Mesenchymal stem cell (in vitro differentiated cells and primary cell): Measurements from ENCODE around the gene ZNF699.

ENCODE experiments used
- DNase-seq: peaks from one replicate; pipeline ENCODE4 v3.0.0-alpha.2; 2013
- H2AFZ ChIP-seq: one replicate; pipeline ENCODE4 v1.6.1; 2013; ENCODE audit warnings: low read depth, mild to moderate bottlenecking, control low read depth, inconsistent platforms, low read length, moderate library complexity
- H2AK5ac ChIP-seq: 2 replicates; pipeline ENCODE4 v1.6.1; 2013; ENCODE audit warnings: low read length, moderate library complexity, mild to moderate bottlenecking, inconsistent platforms; ENCODE audit not compliant: severe bottlenecking
- H2BK120ac ChIP-seq: one replicate; pipeline ENCODE4 v1.6.1; 2013; ENCODE audit warnings: low read depth, mild to moderate bottlenecking, inconsistent platforms, low read length, moderate library complexity
- H2BK12ac ChIP-seq, 2 experiments: one replicate each; pipeline ENCODE4 v1.6.1; 2013; ENCODE audit warnings: inconsistent platforms in 2 of 2, low read length in 2 of 2, mild to moderate bottlenecking in 2 of 2, moderate library complexity in 2 of 2, control low read depth in 1 of 2
- H2BK15ac ChIP-seq: one replicate; pipeline ENCODE4 v1.6.1; 2013; ENCODE audit warnings: mild to moderate bottlenecking, low read depth, inconsistent platforms; ENCODE audit not compliant: poor library complexity, severe bottlenecking
- H2BK5ac ChIP-seq: 2 replicates; pipeline ENCODE4 v1.6.1; 2013; ENCODE audit warnings: low read depth, mild to moderate bottlenecking, low read length, control low read depth, inconsistent platforms; ENCODE audit not compliant: poor library complexity, severe bottlenecking
- H3K14ac ChIP-seq, 2 experiments: one replicate each; pipeline ENCODE4 v1.6.1; 2013; ENCODE audit warnings: inconsistent platforms in 2 of 2, low read length in 2 of 2, control low read depth in 1 of 2, mild to moderate bottlenecking in 1 of 2, moderate library complexity in 1 of 2
- H3K18ac ChIP-seq, 2 experiments: one replicate each; pipeline ENCODE4 v1.6.1; 2013; ENCODE audit warnings: inconsistent platforms in 2 of 2, low read length in 2 of 2, control low read depth in 1 of 2, low read depth in 1 of 2, mild to moderate bottlenecking in 1 of 2
- H3K23ac ChIP-seq, 2 experiments: one replicate each; pipeline ENCODE4 v1.6.1; 2013; ENCODE audit warnings: inconsistent platforms in 2 of 2, low read length in 2 of 2, mild to moderate bottlenecking in 2 of 2, moderate library complexity in 2 of 2, control low read depth in 1 of 2
- H3K27ac ChIP-seq: 2 replicates; pipeline ENCODE4 v1.5.1; 2013; ENCODE audit warnings: mild to moderate bottlenecking, moderate library complexity, low read length, control low read depth, inconsistent platforms; ENCODE audit not compliant: poor library complexity, severe bottlenecking
- H3K27me3 ChIP-seq, 2 experiments: 2 replicates each; pipeline versions ENCODE4 v1.6.1 to v1.7.0; 2013; ENCODE audit warnings: low read length in 2 of 2, mild to moderate bottlenecking in 2 of 2, moderate library complexity in 2 of 2, control low read depth in 1 of 2, inconsistent platforms in 1 of 2; ENCODE audit not compliant: control insufficient read depth in 1 of 2, insufficient read depth in 1 of 2
- H3K36me3 ChIP-seq, 2 experiments: 2 replicates each; pipeline versions ENCODE4 v1.6.1 to v1.7.0; 2013; ENCODE audit warnings: low read length in 2 of 2, control low read depth in 1 of 2, inconsistent platforms in 1 of 2, low read depth in 1 of 2, mild to moderate bottlenecking in 1 of 2; ENCODE audit not compliant: insufficient read depth in 2 of 2, control insufficient read depth in 1 of 2
- H3K4ac ChIP-seq, 2 experiments: one replicate each; pipeline ENCODE4 v1.6.1; 2013; ENCODE audit warnings: inconsistent platforms in 2 of 2, low read length in 2 of 2, mild to moderate bottlenecking in 2 of 2, moderate library complexity in 2 of 2, control low read depth in 1 of 2, low read depth in 1 of 2
- H3K4me1 ChIP-seq: 2 replicates; pipeline ENCODE4 v1.6.1; 2013; ENCODE audit warnings: low read depth, low read length, control low read depth; ENCODE audit not compliant: control insufficient read depth, insufficient read depth
- H3K4me2 ChIP-seq: 2 replicates; pipeline ENCODE4 v1.6.1; 2013; ENCODE audit warnings: low read length, mild to moderate bottlenecking, inconsistent platforms; ENCODE audit not compliant: poor library complexity, severe bottlenecking
- H3K4me3 ChIP-seq, 2 experiments: 2 replicates each; pipeline versions ENCODE4 v1.5.1 to v1.7.0; 2013; ENCODE audit warnings: low read length in 2 of 2, mild to moderate bottlenecking in 2 of 2, control low read depth in 1 of 2, low read depth in 1 of 2; ENCODE audit not compliant: insufficient read depth in 1 of 2
- H3K79me1 ChIP-seq: replicated peaks from 2 replicates; pipeline ENCODE4 v1.6.1; 2013; ENCODE audit warnings: mild to moderate bottlenecking, control low read depth, low read length, inconsistent platforms; ENCODE audit not compliant: poor library complexity, severe bottlenecking
- H3K9ac ChIP-seq: 2 replicates; pipeline ENCODE4 v1.7.0; 2013; ENCODE audit warnings: mild to moderate bottlenecking, low read length, moderate library complexity
- H3K9me3 ChIP-seq: 2 replicates; pipeline ENCODE4 v1.7.0; 2013; ENCODE audit warnings: mild to moderate bottlenecking, low read length; ENCODE audit not compliant: control insufficient read depth
- H4K8ac ChIP-seq: one replicate; pipeline ENCODE4 v1.6.1; 2013; ENCODE audit warnings: inconsistent platforms, mild to moderate bottlenecking, low read length, moderate library complexity
- H4K91ac ChIP-seq: one replicate; pipeline ENCODE4 v1.6.1; 2013; ENCODE audit warnings: mild to moderate bottlenecking, low read length, inconsistent platforms
- WGBS: methylation state at CpG from one replicate; pipeline ENCODE4 v1.1.7; 2013; ENCODE audit warnings: mixed read lengths; 5-methylcytosine and 5-hydroxymethylcytosine counted together

ZNF699 gene

GRCh38 chr19:9309974-9310446 is 372 bp upstream of the ZNF699 start:
- Histone ChIP-seq H2BK5ac (no peak overlapping the region), H3K27ac (peak overlapping the region; percentile 97), H2BK12ac (no peak overlapping the region), H3K4me2 (peak overlapping the region; percentile 72), H3K36me3 (peaks cover 3 to 4% of the 10 kb centered on the region in 2 experiments), H4K91ac (peak overlapping the region; percentile 58), H3K23ac (no peak overlapping the region), H2AFZ (peak overlapping the region; percentile 36), H3K18ac (peak overlapping the region; percentile 61 to 96), H3K9me3 (peaks cover 4% of the 10 kb centered on the region), H3K27me3 (no peaks in the 10 kb centered on the region), H3K79me1 (peaks cover 7% of the 10 kb centered on the region), H2AK5ac (no peak overlapping the region), H2BK120ac (peak overlapping the region; percentile 84), H3K4ac (peak overlapping the region in 1 of 2 experiments; percentile 60), H3K4me3 (peak overlapping the region; percentile 77 to 98), H3K14ac (no peak overlapping the region), H3K9ac (peak overlapping the region; percentile 94), H4K8ac (peak overlapping the region; percentile 93), H3K4me1 (no peaks in the 10 kb centered on the region), H2BK15ac (no peak overlapping the region)
- peak; percentile 92 for DNase-seq
- 18% methylated on average over 12 of the region's 13 CpGs for WGBS

GRCh38 chr19:9308091-9308770 is 1.4 kb downstream of the ZNF699 start:
- Histone ChIP-seq H2BK5ac (no peak overlapping the region), H3K4me2 (no peak overlapping the region), H2AK5ac (no peak overlapping the region), H2BK15ac (no peak overlapping the region), H3K27ac (no peak overlapping the region), H3K14ac (no peak overlapping the region), H4K8ac (no peak overlapping the region), H3K4ac (no peak overlapping the region), H2AFZ (no peak overlapping the region), H4K91ac (no peak overlapping the region), H3K4me1 (no peaks in the 10 kb centered on the region), H2BK12ac (no peak overlapping the region), H3K9ac (peak overlapping the region; percentile 94), H3K36me3 (peaks cover 17 to 18% of the 10 kb centered on the region in 2 experiments), H3K23ac (no peak overlapping the region), H3K27me3 (no peaks in the 10 kb centered on the region), H3K18ac (no peak overlapping the region), H3K9me3 (peaks cover 18% of the 10 kb centered on the region), H3K4me3 (peak overlapping the region in 1 of 2 experiments; percentile 98), H3K79me1 (peaks cover 12% of the 10 kb centered on the region), H2BK120ac (no peak overlapping the region)
- no peak for DNase-seq
- 99% methylated on average over 5 of the region's 10 CpGs for WGBS

- no peak overlapping the region for H3K14ac ChIP-seq
- no peak overlapping the region for H3K27ac ChIP-seq
- H3K36me3 ChIP-seq = peaks cover 28 to 36% of the 10 kb centered on the region in 2 experiments
- no peak overlapping the region for H3K4ac ChIP-seq
- H3K23ac ChIP-seq = no peak overlapping the region
- peak; percentile 17 for DNase-seq
- no peak overlapping the region for H3K4me2 ChIP-seq
- H2BK12ac ChIP-seq = no peak overlapping the region
- no peak overlapping the region for H2BK120ac ChIP-seq
- H3K27me3 ChIP-seq = no peaks in the 10 kb centered on the region
- H2BK5ac ChIP-seq = no peak overlapping the region
- peaks cover 35% of the 10 kb centered on the region for H3K9me3 ChIP-seq
- no peak overlapping the region for H3K18ac ChIP-seq
- H4K8ac ChIP-seq = no peak overlapping the region
- H3K4me1 ChIP-seq = no peaks in the 10 kb centered on the region
- no peak overlapping the region for H4K91ac ChIP-seq
- peaks cover 17% of the 10 kb centered on the region for H3K79me1 ChIP-seq
- H2AFZ ChIP-seq = no peak overlapping the region
- H3K4me3 ChIP-seq = no peak overlapping the region
- H2BK15ac ChIP-seq = no peak overlapping the region
- H2AK5ac ChIP-seq = no peak overlapping the region
- no CpG with 5 or more reads among the region's 1 CpG for WGBS
- H3K9ac ChIP-seq = no peak overlapping the region
These were observed 3.2 kb downstream of the ZNF699 start for GRCh38 chr19:9306443-9306842.

- Histone ChIP-seq H2AFZ (no peak overlapping the region), H4K8ac (no peak overlapping the region), H2BK12ac (no peak overlapping the region), H3K9me3 (peaks cover 97% of the 10 kb centered on the region), H3K27ac (no peak overlapping the region), H2BK5ac (no peak overlapping the region), H3K4me1 (no peaks in the 10 kb centered on the region), H4K91ac (no peak overlapping the region), H3K4ac (no peak overlapping the region), H3K14ac (no peak overlapping the region), H3K79me1 (peaks cover 17% of the 10 kb centered on the region), H3K4me2 (no peak overlapping the region), H2BK15ac (no peak overlapping the region), H2AK5ac (no peak overlapping the region), H3K27me3 (no peaks in the 10 kb centered on the region), H3K9ac (no peak overlapping the region), H2BK120ac (no peak overlapping the region), H3K23ac (no peak overlapping the region), H3K18ac (no peak overlapping the region), H3K36me3 (peaks cover 33 to 82% of the 10 kb centered on the region in 2 experiments), H3K4me3 (peak overlapping the region in 1 of 2 experiments; percentile 52)
- WGBS = 86% methylated on average over 2 of the region's 2 CpGs
- no peak for DNase-seq
These were observed 13.3 kb downstream of the ZNF699 start for GRCh38 chr19:9296336-9296735.
